Caco-2 (cell line): Measurements from ENCODE around the gene FBXO28. TPM values are rescaled to one million over a fixed set of nuclear protein-coding genes. Genes with fewer than 3 reads are reported as not detected.

ENCODE experiments used
- BruUV-seq: library from RNA; stranded (reverse); fragments of 400-500 nt; replicated peaks from 2 replicates; lab custom pipeline; 2021; lab: Mats Ljungman, UMichigan
- CTCF ChIA-PET: fragments of 300-600 bp; sonication (Branson Sonifier 250); formaldehyde crosslinking; loops from one replicate; lab custom pipeline; 2022; ENCODE audit warnings: antibody characterized with exemption; lab: Charles Lee
- POLR2A ChIA-PET: fragments of 300-600 bp; sonication (Branson Sonifier 250); formaldehyde crosslinking; loops from one replicate; lab custom pipeline; 2022; ENCODE audit warnings: antibody characterized with exemption; lab: Charles Lee
- DNase-seq, 2 experiments: peaks; one replicate each; pipeline versions ENCODE4 v3.0.0 to v3.0.0-alpha.2; 2020 to 2022
- H3K27me3 ChIP-seq: replicated peaks from 2 replicates; pipeline ENCODE4 v1.6.0; 2011; ENCODE audit warnings: low read length; ENCODE audit not compliant: control insufficient read depth, insufficient read depth
- H3K36me3 ChIP-seq: 2 replicates; pipeline ENCODE4 v1.5.1; 2011; ENCODE audit warnings: low read length; ENCODE audit not compliant: control insufficient read depth, insufficient read depth
- H3K4me1 ChIP-seq: fragments of 250-450 bp; sonication (Bioruptor Pico); 2 replicates; pipeline ENCODE4 v1.5.1; 2020; ENCODE audit warnings: mild to moderate bottlenecking
- H3K4me3 ChIP-seq: 2 replicates; pipeline ENCODE4 v1.5.1; 2011; ENCODE audit warnings: low read depth, mild to moderate bottlenecking, control low read depth, low read length
- H3K9me3 ChIP-seq: fragments of 250-450 bp; sonication (Bioruptor Pico); 2 replicates; pipeline ENCODE4 v1.5.1; 2020; ENCODE audit warnings: mild to moderate bottlenecking, moderate library complexity
- H3K27ac Mint-ChIP-seq: one replicate; pipeline ENCODE4 v1.8.0; 2022; ENCODE audit warnings: mixed read lengths; ENCODE audit not compliant: unreplicated experiment
- H3K27me3 Mint-ChIP-seq: one replicate; pipeline ENCODE4 v1.8.0; 2022; ENCODE audit warnings: mixed read lengths; ENCODE audit not compliant: insufficient read depth, unreplicated experiment
- H3K36me3 Mint-ChIP-seq: one replicate; pipeline ENCODE4 v1.8.0; 2022; ENCODE audit warnings: mild to moderate bottlenecking, mixed read lengths; ENCODE audit not compliant: insufficient read depth, unreplicated experiment
- H3K4me1 Mint-ChIP-seq: one replicate; pipeline ENCODE4 v1.8.0; 2022; ENCODE audit warnings: low read depth, mixed read lengths; ENCODE audit not compliant: unreplicated experiment
- H3K4me3 Mint-ChIP-seq: one replicate; pipeline ENCODE4 v1.8.0; 2022; ENCODE audit warnings: mild to moderate bottlenecking, moderate library complexity, mixed read lengths; ENCODE audit not compliant: unreplicated experiment
- H3K9me3 Mint-ChIP-seq: one replicate; pipeline ENCODE4 v1.8.0; 2022; ENCODE audit warnings: mixed read lengths; ENCODE audit not compliant: unreplicated experiment
- intact Hi-C: fragments of 100-400 bp; cut with micrococcal nuclease; formaldehyde crosslinking; loops from one replicate; pipeline ENCODE4 v1.10.0; 2022; ENCODE audit not compliant: unreplicated experiment
- total RNA-seq: library from RNA; stranded (reverse); gene quantifications from 2 replicates; pipeline ENCODE4 v1.2.3, GENCODE V29; 2022
- TF ChIP-seq, protein P1 (sequence below), 2 experiments: fragments of 200-600 bp in 1 of 2; IDR thresholded peaks; 1 replicate in 1 of 2; 2 replicates in 1 of 2; pipeline versions ENCODE4 v1.5.1 to v1.8.0; 2011 to 2022; ENCODE audit warnings: antibody characterized with exemption in 1 of 2, control low read depth in 1 of 2, inconsistent platforms in 1 of 2, low read depth in 1 of 2, low read length in 1 of 2, mild to moderate bottlenecking in 1 of 2, moderate library complexity in 1 of 2; ENCODE audit not compliant: insufficient read depth in 1 of 2, severe bottlenecking in 1 of 2, unreplicated experiment in 1 of 2

FBXO28 gene
- total RNA-seq, 1 experiment from 2014 or later, result 31.3 TPM

DNA sequence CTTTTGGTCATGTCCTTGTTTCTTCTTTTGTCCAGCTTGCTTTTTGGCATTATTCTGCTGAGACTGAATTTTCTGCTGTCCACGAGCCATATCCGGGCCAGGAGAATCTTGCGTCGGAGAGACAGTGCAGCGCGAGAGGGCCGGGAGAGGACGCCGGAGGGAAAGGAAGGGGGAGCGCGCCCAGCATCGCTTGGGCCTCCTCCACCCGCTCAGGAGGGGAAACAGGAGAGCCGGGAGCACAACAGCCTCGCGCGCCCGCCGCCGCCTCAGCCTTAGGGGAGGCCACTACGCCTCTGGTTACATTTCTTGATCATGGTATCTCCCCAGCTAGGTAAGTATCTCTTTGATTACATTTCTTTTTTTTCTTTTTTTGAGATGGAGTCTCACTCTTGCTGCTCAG is 61.7 kb downstream of the FBXO28 start:
- TF ChIP-seq, protein P1, sequence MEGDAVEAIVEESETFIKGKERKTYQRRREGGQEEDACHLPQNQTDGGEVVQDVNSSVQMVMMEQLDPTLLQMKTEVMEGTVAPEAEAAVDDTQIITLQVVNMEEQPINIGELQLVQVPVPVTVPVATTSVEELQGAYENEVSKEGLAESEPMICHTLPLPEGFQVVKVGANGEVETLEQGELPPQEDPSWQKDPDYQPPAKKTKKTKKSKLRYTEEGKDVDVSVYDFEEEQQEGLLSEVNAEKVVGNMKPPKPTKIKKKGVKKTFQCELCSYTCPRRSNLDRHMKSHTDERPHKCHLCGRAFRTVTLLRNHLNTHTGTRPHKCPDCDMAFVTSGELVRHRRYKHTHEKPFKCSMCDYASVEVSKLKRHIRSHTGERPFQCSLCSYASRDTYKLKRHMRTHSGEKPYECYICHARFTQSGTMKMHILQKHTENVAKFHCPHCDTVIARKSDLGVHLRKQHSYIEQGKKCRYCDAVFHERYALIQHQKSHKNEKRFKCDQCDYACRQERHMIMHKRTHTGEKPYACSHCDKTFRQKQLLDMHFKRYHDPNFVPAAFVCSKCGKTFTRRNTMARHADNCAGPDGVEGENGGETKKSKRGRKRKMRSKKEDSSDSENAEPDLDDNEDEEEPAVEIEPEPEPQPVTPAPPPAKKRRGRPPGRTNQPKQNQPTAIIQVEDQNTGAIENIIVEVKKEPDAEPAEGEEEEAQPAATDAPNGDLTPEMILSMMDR (IDR thresholded peaks at IDR 0.05; ENCODE audit: insufficient read depth in 1 of 2, low read depth in 1 of 2, low read length in 1 of 2, severe bottlenecking in 1 of 2, unreplicated experiment in 1 of 2), result no peak
- Mint-ChIP-seq H3K9me3 (no peaks in the 10 kb centered on the region), H3K27ac (no peak overlapping the region), H3K4me1 (peaks cover 2% of the 10 kb centered on the region), H3K36me3 (no peaks in the 10 kb centered on the region), H3K4me3 (peak overlapping the region; percentile 46), H3K27me3 (no peaks in the 10 kb centered on the region)
- DNase-seq, result peak; percentile 68 to 77
- Histone ChIP-seq H3K4me1 (no peaks in the 10 kb centered on the region), H3K9me3 (no peaks in the 10 kb centered on the region), H3K4me3 (no peak overlapping the region), H3K36me3 (no peaks in the 10 kb centered on the region), H3K27me3 (no peaks in the 10 kb centered on the region)
- intact Hi-C loops, result no loop called here
- ChIA-PET CTCF (no interaction called here), POLR2A (no interaction called here)
- BruUV-seq, result no TSS peak

DNA sequence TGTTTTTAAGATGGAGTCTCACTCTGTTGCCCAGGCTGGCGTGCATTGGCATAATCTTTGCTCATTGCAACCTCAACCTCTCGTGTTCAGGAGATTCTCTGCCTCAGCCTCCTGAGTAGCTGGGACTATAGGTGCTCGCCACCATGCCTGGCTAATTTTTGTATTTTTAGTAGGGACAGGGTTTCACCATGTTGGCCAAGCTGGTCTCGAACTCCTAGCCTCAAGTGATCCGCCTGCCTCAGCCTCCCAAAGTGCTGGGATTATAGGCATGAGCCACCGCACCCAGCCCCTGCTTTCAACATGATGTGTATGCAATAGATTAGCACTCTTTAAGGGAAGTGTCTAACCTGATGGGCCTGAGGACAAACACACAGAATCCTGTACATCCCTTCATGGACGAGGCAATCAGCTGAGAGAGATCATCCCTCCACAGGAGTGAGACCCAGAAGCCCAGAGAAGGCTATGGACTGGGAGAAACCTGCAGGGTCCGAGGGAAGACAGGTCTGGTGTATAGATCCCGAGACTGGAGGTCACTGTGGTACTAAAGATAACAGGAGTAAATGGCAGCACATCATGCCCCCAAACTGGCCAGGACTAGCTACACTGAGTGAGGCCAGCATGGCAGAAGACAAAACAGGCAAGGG is 63.6 kb downstream of the FBXO28 start:
- Mint-ChIP-seq H3K9me3 (no peaks in the 10 kb centered on the region), H3K27ac (no peak overlapping the region), H3K4me3 (no peak overlapping the region), H3K36me3 (no peaks in the 10 kb centered on the region), H3K4me1 (peaks cover 4% of the 10 kb centered on the region), H3K27me3 (no peaks in the 10 kb centered on the region)
- no peaks in the 10 kb centered on the region for H3K36me3 ChIP-seq
- H3K4me3 ChIP-seq, result no peak overlapping the region
- H3K27me3 ChIP-seq, result no peaks in the 10 kb centered on the region
- no peaks in the 10 kb centered on the region for H3K9me3 ChIP-seq
- no TSS peak for BruUV-seq
- ChIA-PET POLR2A (no interaction called here), CTCF (no interaction called here)
- TF ChIP-seq, protein P1 (IDR thresholded peaks at IDR 0.05; ENCODE audit: insufficient read depth in 1 of 2, low read depth in 1 of 2, low read length in 1 of 2, severe bottlenecking in 1 of 2, unreplicated experiment in 1 of 2), result no peak
- DNase-seq, result no peak
- intact Hi-C loops, result no loop called here
- H3K4me1 ChIP-seq, result no peaks in the 10 kb centered on the region

GRCh38 chr1:224178894-224179293 is 65.0 kb downstream of the FBXO28 start:
- Histone ChIP-seq H3K4me3 (no peak overlapping the region), H3K9me3 (no peaks in the 10 kb centered on the region), H3K36me3 (no peaks in the 10 kb centered on the region), H3K4me1 (no peaks in the 10 kb centered on the region), H3K27me3 (no peaks in the 10 kb centered on the region)
- ChIA-PET POLR2A (no interaction called here), CTCF (no interaction called here)
- Mint-ChIP-seq H3K27ac (no peak overlapping the region), H3K4me3 (no peak overlapping the region), H3K36me3 (peaks cover under 1% of the 10 kb centered on the region), H3K27me3 (no peaks in the 10 kb centered on the region), H3K9me3 (no peaks in the 10 kb centered on the region), H3K4me1 (peaks cover 6% of the 10 kb centered on the region)
- no peak for DNase-seq
- no TSS peak for BruUV-seq
- TF ChIP-seq, protein P1 (IDR thresholded peaks at IDR 0.05; ENCODE audit: insufficient read depth in 1 of 2, low read depth in 1 of 2, low read length in 1 of 2, severe bottlenecking in 1 of 2, unreplicated experiment in 1 of 2), result no peak
- intact Hi-C loops, result no loop called here
